HG03060 (cell line): Measurements from ENCODE around the gene NAALADL2.
"Not testable (repeated sequence)": the region's sequence is repeated elsewhere in the genome, so short reads cannot be mapped to it uniquely, and the experiment has no call there.

ENCODE experiments used
- ATAC-seq: cut with Tn5 transposase; IDR thresholded peaks from one replicate; pipeline ENCODE4 v1.9.1; 2021; ENCODE audit warnings: low read depth, moderate number of reproducible peaks; ENCODE audit not compliant: unreplicated experiment

NAALADL2 gene

DNA sequence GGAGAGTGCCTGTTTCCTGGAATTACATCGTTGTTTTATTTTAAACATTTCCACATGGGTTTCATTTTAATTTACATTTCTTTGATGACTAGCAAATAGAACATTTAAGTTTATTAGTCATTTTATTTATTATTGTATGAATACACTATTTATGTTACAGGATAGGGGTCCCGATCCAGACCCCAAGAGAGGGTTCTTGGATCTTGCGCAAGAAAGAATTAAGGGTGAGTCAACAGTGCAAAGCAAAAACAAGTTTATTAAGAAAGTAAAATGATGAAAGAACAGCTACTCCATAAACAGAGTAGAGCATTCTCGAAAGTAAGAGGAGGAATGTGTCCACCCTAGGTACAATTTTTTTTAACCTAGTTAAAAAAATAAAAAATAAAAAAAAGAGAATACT lies 539.5 kb downstream of the NAALADL2 start:
- no peak for ATAC-seq

DNA sequence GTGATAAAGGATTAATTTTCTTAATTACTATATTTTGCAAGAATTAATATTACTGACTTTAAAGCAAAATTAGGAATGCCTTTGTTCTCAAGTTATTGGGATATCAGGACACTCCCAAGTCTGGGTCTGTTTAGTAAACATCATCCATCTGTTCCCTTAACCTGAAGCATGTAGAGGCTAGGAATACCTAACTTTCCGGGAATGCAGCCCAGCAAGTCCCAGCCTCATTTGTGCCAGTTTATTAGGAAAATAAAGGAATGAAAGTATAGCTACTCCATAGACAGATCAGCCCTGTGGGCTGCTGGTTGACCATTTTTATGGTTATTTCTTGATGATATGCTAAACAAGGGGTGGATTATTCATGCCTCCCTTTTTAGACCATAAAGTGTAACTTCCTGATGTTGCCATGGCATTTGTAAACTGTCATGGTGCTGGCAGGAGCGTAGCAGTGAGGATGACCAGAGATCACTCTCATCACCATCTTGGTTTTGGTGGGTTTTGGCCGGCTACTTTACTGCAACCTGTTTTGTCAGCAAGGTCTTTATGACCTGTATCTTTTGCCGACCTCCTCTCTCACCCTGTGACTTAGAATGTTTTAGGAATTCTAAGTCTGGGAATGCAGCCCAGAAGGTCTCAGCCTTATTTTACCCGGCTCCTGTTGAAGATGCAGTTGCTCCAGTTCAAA lies 540.2 kb downstream of the NAALADL2 start:
- ATAC-seq, result no peak

DNA sequence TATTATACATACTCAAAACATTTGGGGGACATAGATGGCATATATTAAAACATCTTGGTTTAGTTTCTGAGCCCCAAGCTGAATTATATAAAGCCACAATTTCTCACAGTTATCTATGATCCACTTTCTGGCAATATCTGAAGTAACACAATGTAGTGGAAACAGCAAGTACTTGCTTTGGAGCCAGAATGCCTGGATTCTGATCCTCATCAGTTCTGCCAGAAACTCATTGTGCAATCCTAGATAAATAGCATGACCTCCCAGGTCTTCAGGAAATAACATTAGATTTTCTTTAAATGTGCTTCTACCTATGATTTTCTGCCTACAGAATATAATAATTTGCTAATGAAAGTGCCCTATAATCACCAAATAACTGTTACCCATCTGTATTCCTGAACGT lies 544.9 kb downstream of the NAALADL2 start:
- ATAC-seq, result no peak

- no peak for ATAC-seq
Measured at GRCh38 chr3:175404621-175405020, 545.5 kb downstream of the NAALADL2 start.

DNA sequence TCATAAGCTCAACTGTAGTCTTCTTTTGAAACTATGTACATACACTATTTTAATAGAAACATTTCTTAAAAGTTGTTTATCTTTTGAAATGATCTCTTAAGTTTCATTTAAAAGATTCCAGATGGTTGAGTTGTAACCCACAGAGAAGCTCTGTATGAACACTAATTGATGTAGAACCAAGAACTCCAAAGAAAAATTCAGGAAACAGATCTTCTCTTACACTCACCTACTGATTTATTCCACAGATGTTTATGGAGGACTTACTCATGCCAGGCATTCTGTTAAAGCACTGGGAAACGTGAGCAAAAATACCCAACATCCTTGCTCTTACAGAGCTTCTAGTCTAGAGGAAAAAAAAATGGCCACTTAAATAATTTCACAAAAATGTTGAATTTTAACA lies 551.1 kb downstream of the NAALADL2 start:
- no peak for ATAC-seq

GRCh38 chr3:175411405-175411804 lies 552.3 kb downstream of the NAALADL2 start:
- no peak for ATAC-seq

DNA sequence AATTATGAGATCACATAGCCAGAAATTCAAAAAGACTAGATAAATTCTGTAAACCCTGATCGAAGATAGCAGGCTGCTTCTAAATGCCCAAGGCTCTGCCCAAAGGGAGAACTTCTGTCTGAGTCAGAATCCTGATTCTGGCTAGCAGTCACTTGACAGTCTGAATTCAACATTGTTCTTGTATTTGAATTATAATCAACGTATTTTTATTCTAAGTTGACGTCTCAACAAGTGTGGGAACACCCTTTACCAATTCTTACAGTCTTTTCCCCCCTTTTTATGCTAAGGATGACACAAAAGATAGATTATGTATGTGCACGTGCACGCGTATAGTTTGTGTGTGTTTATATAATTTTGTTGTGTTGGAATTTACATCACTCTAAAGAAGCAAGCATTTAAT lies 552.8 kb downstream of the NAALADL2 start:
- no peak for ATAC-seq

GRCh38 chr3:175413926-175414325 lies 554.8 kb downstream of the NAALADL2 start:
- ATAC-seq, result no peak

DNA sequence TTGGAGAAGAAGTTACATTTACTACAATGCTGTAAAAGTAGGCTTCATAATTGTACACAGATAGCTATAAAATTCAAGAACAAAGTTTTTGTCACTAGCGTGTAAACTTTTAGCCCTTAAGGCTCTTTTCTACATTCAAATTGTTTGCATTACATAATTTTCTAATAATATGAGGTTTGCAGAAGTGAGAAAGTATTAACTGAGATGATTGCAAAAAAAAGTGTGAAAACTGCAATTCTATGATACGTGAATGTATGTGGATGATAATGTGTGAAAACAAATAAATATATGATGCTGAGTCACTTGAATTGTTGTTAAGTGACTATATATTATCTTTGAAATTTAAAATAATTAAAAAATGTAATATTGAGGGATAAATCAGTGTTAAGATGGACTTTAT lies 557.5 kb downstream of the NAALADL2 start:
- no peak for ATAC-seq

DNA sequence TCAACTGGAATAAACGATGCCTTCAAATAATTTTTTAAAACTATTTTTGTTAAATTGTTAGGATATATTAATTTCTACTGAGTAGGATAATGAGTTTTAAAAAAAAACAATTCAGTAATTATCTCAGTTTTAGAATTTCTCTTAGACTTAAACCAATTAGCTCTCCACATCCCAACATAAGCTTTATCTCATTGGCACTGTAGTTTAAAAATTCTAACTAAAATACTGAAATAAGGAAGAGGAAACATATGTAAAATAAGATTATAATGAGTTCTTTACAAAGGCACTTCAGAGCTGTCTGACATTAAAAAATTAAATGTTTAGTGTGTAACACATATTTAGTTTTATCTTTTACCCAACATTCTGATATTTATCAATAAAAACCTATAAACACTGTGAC lies 558.3 kb downstream of the NAALADL2 start:
- ATAC-seq, result no peak

- no peak for ATAC-seq
Measured at GRCh38 chr3:175421902-175422301, 562.8 kb downstream of the NAALADL2 start.

GRCh38 chr3:175422744-175423143 lies 563.6 kb downstream of the NAALADL2 start:
- no peak for ATAC-seq

GRCh38 chr3:175423848-175424247 lies 564.7 kb downstream of the NAALADL2 start:
- not testable (repeated sequence) for ATAC-seq

- no peak for ATAC-seq
Measured at GRCh38 chr3:175426805-175427204, 567.7 kb downstream of the NAALADL2 start.

GRCh38 chr3:175428466-175428865 lies 569.3 kb downstream of the NAALADL2 start:
- no peak for ATAC-seq

DNA sequence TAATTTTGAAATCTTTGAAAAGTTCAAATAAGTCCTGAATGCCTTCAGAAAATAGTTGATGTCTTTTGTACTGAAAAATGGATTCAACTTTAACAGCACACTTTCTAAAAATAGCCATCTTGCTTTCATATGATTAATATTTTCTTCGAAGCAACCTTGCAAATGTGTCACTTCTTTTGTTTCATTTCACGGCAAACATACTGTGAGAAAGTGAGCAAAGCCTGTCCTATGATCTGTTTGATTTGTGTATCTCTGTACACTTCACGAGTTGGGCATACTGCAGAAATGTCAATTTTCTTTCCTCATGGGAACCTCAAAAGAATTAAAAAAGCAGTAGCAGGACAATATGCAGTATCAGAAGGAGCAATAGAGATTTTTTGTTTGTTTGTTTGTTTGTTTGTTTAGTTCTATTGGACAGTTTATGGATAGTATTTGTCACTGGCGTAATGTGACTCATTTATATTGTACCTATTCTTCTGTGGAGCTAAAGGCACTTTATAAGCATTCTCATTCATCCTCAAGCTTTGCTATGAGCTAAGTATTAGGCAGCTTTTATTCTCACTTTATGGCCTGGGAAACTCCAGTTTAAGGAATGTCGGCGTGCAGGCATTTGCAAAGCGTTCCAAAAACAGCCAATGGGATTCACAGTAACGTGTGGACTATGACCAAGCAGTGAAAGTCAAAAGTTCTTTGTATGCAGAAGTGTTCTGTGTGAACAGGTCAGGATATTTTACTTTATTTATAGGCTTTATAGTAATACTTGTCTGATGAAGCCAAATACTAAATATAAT lies 572.0 kb downstream of the NAALADL2 start:
- no peak for ATAC-seq

DNA sequence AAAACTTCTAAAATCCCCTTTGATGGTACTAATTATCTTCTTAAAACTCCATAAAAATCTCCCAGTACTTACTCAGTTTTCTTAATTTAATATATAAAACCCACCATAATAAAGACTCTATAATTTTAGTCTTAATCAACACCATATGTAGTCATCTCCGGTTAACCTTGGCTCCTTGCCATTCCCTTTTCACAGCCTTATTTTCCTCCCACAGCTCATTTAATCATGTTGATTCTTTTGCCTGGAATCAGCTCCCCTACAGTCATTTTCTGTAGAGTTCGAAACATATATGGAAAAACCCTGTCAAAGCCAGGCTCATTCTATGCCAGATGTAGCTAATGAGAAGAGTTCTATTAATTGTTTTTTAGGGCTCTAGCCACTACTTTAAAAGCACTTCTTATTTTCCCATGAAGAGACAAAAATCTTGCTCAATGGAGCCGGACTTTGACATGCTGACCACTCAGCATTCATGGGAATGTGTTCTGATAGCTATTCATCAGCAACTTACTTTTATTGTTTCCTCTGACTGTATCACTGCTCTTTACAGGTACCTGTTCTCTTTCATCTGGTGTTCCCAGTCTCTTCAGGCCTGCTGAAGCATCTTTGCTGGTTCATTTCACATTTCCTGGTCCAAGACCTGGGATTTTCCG lies 573.4 kb downstream of the NAALADL2 start:
- no peak for ATAC-seq

DNA sequence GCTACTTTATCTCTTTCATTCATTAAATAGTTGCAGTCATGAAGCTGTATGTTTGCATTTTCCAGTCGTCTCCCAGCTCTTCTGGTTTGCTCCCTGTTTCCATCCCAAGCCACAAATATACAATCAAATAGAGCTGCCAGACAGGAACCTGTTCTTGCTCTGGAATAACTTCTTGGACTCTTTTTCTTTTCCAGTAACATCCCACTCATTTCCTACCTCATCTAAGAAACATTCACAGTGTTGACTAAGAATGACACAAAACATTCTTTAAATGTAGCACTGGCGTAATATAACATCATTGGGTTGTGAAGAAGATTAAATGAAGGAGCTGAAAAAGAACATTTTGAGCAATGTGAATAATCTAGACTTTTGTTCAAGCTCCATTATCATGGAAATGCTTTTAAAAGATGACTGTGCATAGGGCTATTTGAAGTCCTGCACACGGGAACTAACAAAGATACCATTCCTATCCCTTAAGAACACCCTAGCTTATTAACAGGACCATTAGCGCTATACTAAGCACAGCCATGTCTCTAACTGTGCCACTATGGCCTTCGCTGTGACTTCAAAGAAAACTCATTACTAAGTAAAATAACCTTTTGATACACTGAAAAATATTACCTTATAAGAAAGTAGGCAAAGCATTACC lies 574.0 kb downstream of the NAALADL2 start:
- no peak for ATAC-seq

- ATAC-seq, result no peak
Measured at GRCh38 chr3:175434561-175434960, 575.4 kb downstream of the NAALADL2 start.

GRCh38 chr3:175443682-175444081 lies 584.5 kb downstream of the NAALADL2 start:
- ATAC-seq, result no peak

DNA sequence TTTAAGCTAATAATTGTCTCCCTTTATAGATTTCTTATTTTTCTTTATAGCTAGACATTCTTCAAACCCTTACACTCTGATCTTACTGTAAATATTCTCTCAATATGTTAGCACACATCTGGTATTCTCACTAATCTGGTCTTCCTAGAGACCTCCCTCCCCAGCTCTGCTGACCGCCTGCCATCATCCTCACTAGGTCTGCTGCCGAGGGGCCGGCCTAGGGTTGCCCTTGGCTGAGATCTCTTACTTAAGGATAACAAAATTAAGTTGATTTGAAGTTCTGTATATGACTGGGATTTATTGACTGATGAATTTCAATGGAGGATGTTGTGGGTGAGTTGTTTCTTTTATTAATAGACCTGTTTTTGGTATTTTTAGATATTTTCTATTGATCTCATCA lies 586.6 kb downstream of the NAALADL2 start:
- no peak for ATAC-seq
